Activated CD4-positive, CD25-positive, alpha-beta regulatory T cell treated with anti-CD3 and anti-CD28 coated beads, Interleukin-2, amount 50 U/mL, for 24 hours (primary cell): ENCODE data around the gene KIF19.
"Not testable (repeated sequence)": the region's sequence is repeated elsewhere in the genome, so short reads cannot be mapped to it uniquely, and the experiment has no call there.

Experiments used
- ATAC-seq, 2 donors: fragments of 150-1000 bp; cut with Tn5 transposase; one replicate each; pipeline ENCODE4 v1.10.0; 2021; ENCODE audit warnings: mild to moderate bottlenecking in 1 of 2, moderate library complexity in 1 of 2

The KIF19 gene

GRCh38 chr17:74325743-74326379 is at the start of gene KIF19:
KIF19 (plus strand) TSS chr17:74326226; CDS start chr17:74326350, 124 bp downstream.
- ATAC-seq, result peak; percentile 83 to 86

GRCh38 chr17:74276541-74277009 is 49.5 kb upstream of the KIF19 start:
- no peak for ATAC-seq

- ATAC-seq, result no peak
Measured at GRCh38 chr17:74277935-74278334, 48.1 kb upstream of the KIF19 start.

GRCh38 chr17:74279617-74280016 is 46.4 kb upstream of the KIF19 start:
- ATAC-seq, result not testable (repeated sequence)

- peak; percentile 51 to 75 for ATAC-seq
Measured at GRCh38 chr17:74280093-74280513, 45.9 kb upstream of the KIF19 start.

- no peak for ATAC-seq
Measured at GRCh38 chr17:74281799-74282198, 44.2 kb upstream of the KIF19 start.

- ATAC-seq, result not testable (repeated sequence)
Measured at GRCh38 chr17:74282274-74282586, 43.8 kb upstream of the KIF19 start.

- peak; percentile 74 to 83 for ATAC-seq
Measured at GRCh38 chr17:74282587-74283370, 43.2 kb upstream of the KIF19 start.

GRCh38 chr17:74283371-74283673 is 42.7 kb upstream of the KIF19 start:
- no peak for ATAC-seq

GRCh38 chr17:74287031-74287602 is 38.9 kb upstream of the KIF19 start:
- no peak for ATAC-seq

- peak; percentile 86 to 88 for ATAC-seq
Measured at GRCh38 chr17:74288785-74289184, 37.2 kb upstream of the KIF19 start.

- ATAC-seq, result no peak
Measured at GRCh38 chr17:74289688-74290087, 36.3 kb upstream of the KIF19 start.

- no peak for ATAC-seq
Measured at GRCh38 chr17:74290340-74290739, 35.7 kb upstream of the KIF19 start.

- no peak for ATAC-seq
Measured at GRCh38 chr17:74292495-74292894, 33.5 kb upstream of the KIF19 start.

GRCh38 chr17:74295625-74296547 is 30.1 kb upstream of the KIF19 start:
- ATAC-seq, result no peak

GRCh38 chr17:74296548-74296936 is 29.5 kb upstream of the KIF19 start:
- ATAC-seq, result no peak

GRCh38 chr17:74297941-74298340 is 28.1 kb upstream of the KIF19 start:
- ATAC-seq, result peak; percentile 96

GRCh38 chr17:74298778-74299177 is 27.2 kb upstream of the KIF19 start:
- ATAC-seq, result no peak

GRCh38 chr17:74299226-74300009 is 26.6 kb upstream of the KIF19 start:
- no peak for ATAC-seq

- no peak for ATAC-seq
Measured at GRCh38 chr17:74303305-74303704, 22.7 kb upstream of the KIF19 start.

- ATAC-seq, result no peak
Measured at GRCh38 chr17:74304184-74304583, 21.8 kb upstream of the KIF19 start.
